MM.1S (cell line): ENCODE data around the gene PPM1B.

Source experiments
- CTCF ChIP-seq: fragments of 300-600 bp; sonication (generic); IDR thresholded peaks from 2 replicates; pipeline ENCODE4 v1.5.1; 2016; ENCODE audit warnings: antibody characterized with exemption, low read length, mixed read lengths
- EZH2 ChIP-seq: fragments of 300-600 bp; sonication (generic); optimal IDR thresholded peaks from 2 replicates; pipeline ENCODE3; 2017; ENCODE audit warnings: low read depth, mild to moderate bottlenecking, antibody characterized with exemption, low read length, mixed read lengths
- EZH2phosphoT487 ChIP-seq: fragments of 300-600 bp; sonication (generic); IDR thresholded peaks from 2 replicates; pipeline ENCODE4 v1.6.1; 2018; ENCODE audit warnings: antibody characterized with exemption, low read length

DNA sequence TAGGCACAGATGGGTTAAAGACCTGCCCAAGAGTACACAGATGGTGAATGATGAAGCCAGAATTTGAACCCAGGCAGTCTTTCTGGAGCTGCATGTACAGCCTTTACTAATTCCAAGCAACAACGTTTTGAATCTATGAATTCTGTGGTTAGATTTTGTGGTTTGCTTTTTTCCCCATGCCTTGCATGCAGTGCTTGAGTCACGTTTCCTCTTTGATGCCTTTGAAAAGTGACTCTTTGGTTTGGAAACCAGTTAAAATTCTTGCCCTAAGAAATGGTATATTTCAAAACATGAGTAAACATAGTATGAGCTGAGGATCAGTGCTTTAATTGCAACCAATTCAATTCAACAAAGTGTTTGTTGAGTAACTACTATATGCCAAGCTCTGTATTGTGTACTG is 48.2 kb upstream of the PPM1B start:
- TF ChIP-seq CTCF (no peak), EZH2phosphoT487 (no peak), EZH2 (no peak)
